Heart right ventricle (tissue), 16 donors: Measurements from ENCODE around the gene PIP5K1A. TPM values are rescaled to one million over a fixed set of nuclear protein-coding genes. Genes with fewer than 3 reads are reported as not detected.
A peak's percentile ranks its signal among the peaks of the same experiment; 100 is the strongest.

Source experiments
- ATAC-seq, 8 donors: fragments of 200-7000 bp; cut with Tn5 transposase; one replicate each; pipeline ENCODE4 v1.9.1; 2020; ENCODE audit warnings: mild to moderate bottlenecking in 8 of 8, moderate library complexity in 8 of 8, moderate number of reproducible peaks in 1 of 8
- DNase-seq, 2 donors: peaks; one replicate each; pipeline ENCODE4 v3.0.0-alpha.2; 2020
- H3K27ac ChIP-seq, 10 donors: fragments of 200-600 bp; sonication (generic) in 2 of 10; one replicate each; pipeline versions ENCODE4 v1.5.0 to v1.8.0; 2020 to 2022; ENCODE audit warnings: mild to moderate bottlenecking in 3 of 10
- H3K27me3 ChIP-seq, 7 donors: fragments of 200-600 bp; one replicate each; pipeline ENCODE4 v1.8.0; 2021 to 2022; ENCODE audit warnings: mild to moderate bottlenecking in 2 of 7
- H3K36me3 ChIP-seq, 9 donors: fragments of 200-600 bp; sonication (generic) in 1 of 9; one replicate each; pipeline versions ENCODE4 v1.5.0 to v1.8.0; 2020 to 2022; ENCODE audit warnings: mild to moderate bottlenecking in 2 of 9
- H3K4me1 ChIP-seq, 9 donors: fragments of 200-600 bp; sonication (generic) in 1 of 9; one replicate each; pipeline versions ENCODE4 v1.5.0 to v1.8.0; 2020 to 2022; ENCODE audit warnings: mild to moderate bottlenecking in 4 of 9
- H3K4me3 ChIP-seq, 10 donors: fragments of 200-600 bp; sonication (generic) in 2 of 10; one replicate each; pipeline versions ENCODE4 v1.5.0 to v1.8.0; 2020 to 2022; ENCODE audit warnings: mild to moderate bottlenecking in 7 of 10, moderate library complexity in 2 of 10
- H3K9me3 ChIP-seq, 11 donors: fragments of 200-600 bp in 10 of 11; sonication (generic) in 2 of 11; one replicate each; pipeline versions ENCODE4 v1.5.0 to v1.8.0; 2013 to 2022; ENCODE audit warnings: mild to moderate bottlenecking in 2 of 11, control low read depth in 1 of 11, moderate library complexity in 1 of 11
- CTCF ChIP-seq, 9 donors: fragments of 200-600 bp; sonication (generic) in 2 of 9; IDR thresholded peaks; one replicate each; pipeline versions ENCODE4 v1.5.0 to v1.8.0; 2021 to 2022; ENCODE audit warnings: antibody characterized with exemption in 9 of 9, mild to moderate bottlenecking in 5 of 9, moderate library complexity in 1 of 9
- WGBS, 2 donors: extraction: QIAGEN DNeasy Blood & Tissue Kit; methylation state at CpG; one replicate each; pipeline ENCODE4 v1.1.7; 2013; ENCODE audit warnings: inconsistent platforms in 1 of 2; 5-methylcytosine and 5-hydroxymethylcytosine counted together
- intact Hi-C, 10 donors: fragments of 100-400 bp; cut with DNase I; formaldehyde crosslinking; loops; one replicate each; pipeline versions ENCODE4 v1.11.1 to v1.14.2; 2022
- polyA plus RNA-seq, 2 donors: library from polyadenylated mRNA; stranded (reverse); fragments of 200-250 nt; gene quantifications; one replicate each; pipeline ENCODE4 v1.2.3, GENCODE V29; 2013
- total RNA-seq, 10 donors: library from RNA; stranded (reverse); fragmentation: NEBNext Ultra II Directional in 3 of 10; extraction: Animal tissue kit (Norgen Biotek cat#: 25700) in 3 of 10; gene quantifications; one replicate each; pipeline versions ENCODE4 v1.2.1 to v1.2.4, GENCODE V29; 2021 to 2023
- donor health status: Arrhythmogenic right ventricular cardiomyopathy.
- donor health status: ischemic (EF 13 %, LVEDD 7.1; RV severe dilation, severe dysfunction).
- donor health status: healthy with polysubstance abuse.
- donor health status: DM: no; HTN: yes; CAD: no.
- donor health status: DM: no; HTN: no; CAD: no.
- donor health status: ischemic (EF 25% LVEDD 6.9; RV normal size, moderate dysfunction).
- donor health status: ischemic (EF 25% LVEDD 5.7; RV mildly dilated, moderate dysfunction).
- donor health status: healthy.
- donor health status: DM: yes; HTN: yes; CAD: no.
- donor health status: Ischemic cardiomyopathy.
- donor health status: ischemic (EF 35%, LVEDD 5.7; RV mildly dilated, moderate dysfunction).
- donor health status: nonischemic (EF 11% LVEDD 7.7; RV severe dilation, severe dysfunction).
- donor health status: DM: yes; HTN: yes; CAD: no.
- donor health status: PGD.
- donor health status: ischemic (EF 29% LVEDD 5.4; RV normal size, mild dysfunction).
- donor health status: nonischemic (EF 23%, LVEDD 6.1; RV moderate dilation, normal function).

The PIP5K1A gene
- total and polyA plus RNA-seq, 12 donors = 11.5 to 48.0 (median 38.7) TPM

DNA sequence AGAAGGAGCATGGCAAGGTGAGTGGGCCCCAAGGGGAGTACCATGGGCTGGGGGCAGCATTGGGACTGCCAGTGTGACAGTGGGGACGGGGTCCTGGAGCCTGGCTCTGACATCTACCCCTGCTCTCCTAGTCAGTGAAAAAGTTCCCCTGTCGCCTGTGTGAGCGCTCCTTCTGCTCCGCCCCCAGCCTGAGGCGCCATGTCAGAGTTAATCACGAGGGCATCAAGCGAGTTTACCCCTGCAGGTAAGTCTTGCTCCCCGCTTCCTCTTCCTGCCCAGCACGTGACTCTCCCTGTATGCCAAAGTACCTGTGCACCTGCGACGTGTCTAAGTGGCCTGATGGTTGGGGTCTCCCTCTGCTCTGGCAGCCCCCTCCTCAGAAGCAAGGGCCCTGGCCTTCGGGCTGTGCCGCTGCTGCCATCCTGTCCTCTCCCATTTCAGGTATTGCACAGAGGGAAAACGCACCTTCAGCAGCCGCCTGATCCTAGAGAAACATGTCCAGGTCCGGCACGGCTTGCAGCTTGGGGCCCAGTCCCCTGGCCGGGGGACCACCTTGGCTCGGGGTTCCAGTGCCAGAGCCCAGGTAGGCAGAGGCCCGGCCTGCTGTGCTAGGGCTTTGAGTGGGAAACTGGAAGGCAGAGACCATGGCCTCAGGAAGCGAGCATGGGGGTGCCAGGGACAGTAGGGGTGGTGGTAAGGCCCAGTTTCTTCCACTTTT lies 91.8 kb downstream of the PIP5K1A start:
- Histone ChIP-seq H3K9me3 (no peaks in the 10 kb centered on the region), H3K36me3 (peaks cover 0 to 100% (median 85%) of the 10 kb centered on the region in 9 donors), H3K27me3 (no peaks in the 10 kb centered on the region), H3K4me3 (no peak overlapping the region), H3K27ac (no peak overlapping the region), H3K4me1 (peaks cover 0 to 7% (median 0%) of the 10 kb centered on the region in 9 donors)
- TF ChIP-seq CTCF (IDR thresholded peaks at IDR 0.05) = no peak
- DNase-seq = no peak
- intact Hi-C loops = loop anchor here in 1 of 10 donors (10.0 kb wide), 1 partner anchor 55 kb away; the partner anchor contains the start of gene RFX5
- peak in 1 of 8 donors; percentile 9 for ATAC-seq
- WGBS, 2 donors = 91% methylated on average over 21 of the region's 21 CpGs

DNA sequence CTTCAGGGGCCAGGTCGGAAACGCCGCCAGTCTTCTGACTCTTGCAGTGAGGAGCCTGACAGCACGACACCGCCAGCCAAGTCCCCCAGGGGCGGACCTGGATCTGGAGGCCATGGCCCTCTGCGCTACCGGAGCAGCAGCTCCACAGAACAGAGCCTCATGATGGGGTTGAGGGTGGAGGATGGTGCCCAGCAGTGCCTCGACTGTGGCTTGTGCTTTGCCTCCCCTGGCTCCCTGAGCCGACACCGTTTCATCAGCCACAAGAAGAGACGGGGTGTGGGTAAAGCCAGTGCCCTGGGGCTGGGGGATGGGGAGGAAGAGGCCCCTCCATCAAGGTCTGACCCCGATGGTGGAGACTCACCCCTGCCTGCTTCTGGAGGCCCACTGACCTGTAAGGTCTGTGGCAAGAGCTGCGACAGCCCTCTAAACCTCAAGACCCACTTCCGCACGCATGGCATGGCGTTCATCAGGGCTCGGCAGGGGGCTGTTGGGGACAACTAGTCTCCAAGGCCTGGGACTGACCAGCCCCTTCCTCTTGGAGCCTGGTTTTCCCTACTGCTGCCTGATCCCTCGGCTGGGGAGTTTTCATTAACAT lies 92.5 kb downstream of the PIP5K1A start:
- no peak for DNase-seq
- TF ChIP-seq CTCF (IDR thresholded peaks at IDR 0.05) = no peak
- no peak overlapping the region for H3K4me3 ChIP-seq
- H3K36me3 ChIP-seq = peaks cover 0 to 100% (median 90%) of the 10 kb centered on the region in 9 donors
- WGBS, 2 donors = 82 to 83% methylated on average over 19 of the region's 19 CpGs
- no peaks in the 10 kb centered on the region for H3K27me3 ChIP-seq
- H3K9me3 ChIP-seq = no peaks in the 10 kb centered on the region
- H3K27ac ChIP-seq = no peak overlapping the region
- intact Hi-C loops = no loop called here
- H3K4me1 ChIP-seq = peaks cover 0 to 7% (median 0%) of the 10 kb centered on the region in 9 donors
- ATAC-seq = peak in 1 of 8 donors; percentile 3

GRCh38 chr1:151292207-151293030 lies 94.1 kb downstream of the PIP5K1A start:
- no peak for DNase-seq
- no peak for TF ChIP-seq CTCF (IDR thresholded peaks at IDR 0.05)
- Histone ChIP-seq H3K36me3 (peaks cover 0 to 100% (median 84%) of the 10 kb centered on the region in 9 donors), H3K27me3 (no peaks in the 10 kb centered on the region), H3K4me3 (no peak overlapping the region), H3K27ac (no peak overlapping the region), H3K9me3 (no peaks in the 10 kb centered on the region), H3K4me1 (peaks cover 0 to 7% (median 0%) of the 10 kb centered on the region in 9 donors)
- ATAC-seq = peak in 1 of 8 donors; percentile 13
- 75 to 81% methylated on average over 13 of the region's 13 CpGs for WGBS, 2 donors
- intact Hi-C loops = no loop called here

DNA sequence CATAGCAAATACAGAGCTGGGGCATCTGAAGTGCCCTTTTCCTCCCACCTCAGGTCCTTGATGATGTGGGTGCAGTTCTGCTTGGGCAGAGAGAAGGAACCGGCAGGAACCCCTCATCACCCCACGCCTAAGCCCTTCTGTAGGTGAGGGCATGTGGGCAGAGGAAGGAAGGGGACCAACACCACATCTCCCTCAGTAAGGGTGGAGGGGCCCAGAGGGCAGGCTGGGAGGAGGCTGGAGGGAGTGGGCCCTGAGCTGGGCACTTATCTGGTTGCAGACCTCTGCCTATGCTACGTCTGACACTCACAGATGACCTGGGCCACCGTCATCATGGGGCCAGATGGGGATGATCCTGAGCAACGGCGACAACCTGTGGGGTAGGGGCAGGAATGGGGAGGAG lies 94.7 kb downstream of the PIP5K1A start:
- TF ChIP-seq CTCF (IDR thresholded peaks at IDR 0.05) = no peak
- Histone ChIP-seq H3K36me3 (peaks cover 0 to 100% (median 82%) of the 10 kb centered on the region in 9 donors), H3K27ac (no peak overlapping the region), H3K27me3 (no peaks in the 10 kb centered on the region), H3K9me3 (no peaks in the 10 kb centered on the region), H3K4me3 (no peak overlapping the region), H3K4me1 (peaks cover 0 to 7% (median 0%) of the 10 kb centered on the region in 9 donors)
- 84 to 85% methylated on average over 6 of the region's 6 CpGs for WGBS, 2 donors
- intact Hi-C loops = no loop called here
- DNase-seq (no peak), ATAC-seq (peak in 1 of 8 donors; percentile 6)
